Measurements from ENCODE around the gene ETV6. TPM values are rescaled to one million over a fixed set of nuclear protein-coding genes. Genes with fewer than 3 reads are reported as not detected.
"Not testable (repeated sequence)": the region's sequence is repeated elsewhere in the genome, so short reads cannot be mapped to it uniquely, and the experiment has no call there.

The ETV6 gene
- total RNA-seq = 7.3 and 9.0 TPM in 2 replicates

DNA sequence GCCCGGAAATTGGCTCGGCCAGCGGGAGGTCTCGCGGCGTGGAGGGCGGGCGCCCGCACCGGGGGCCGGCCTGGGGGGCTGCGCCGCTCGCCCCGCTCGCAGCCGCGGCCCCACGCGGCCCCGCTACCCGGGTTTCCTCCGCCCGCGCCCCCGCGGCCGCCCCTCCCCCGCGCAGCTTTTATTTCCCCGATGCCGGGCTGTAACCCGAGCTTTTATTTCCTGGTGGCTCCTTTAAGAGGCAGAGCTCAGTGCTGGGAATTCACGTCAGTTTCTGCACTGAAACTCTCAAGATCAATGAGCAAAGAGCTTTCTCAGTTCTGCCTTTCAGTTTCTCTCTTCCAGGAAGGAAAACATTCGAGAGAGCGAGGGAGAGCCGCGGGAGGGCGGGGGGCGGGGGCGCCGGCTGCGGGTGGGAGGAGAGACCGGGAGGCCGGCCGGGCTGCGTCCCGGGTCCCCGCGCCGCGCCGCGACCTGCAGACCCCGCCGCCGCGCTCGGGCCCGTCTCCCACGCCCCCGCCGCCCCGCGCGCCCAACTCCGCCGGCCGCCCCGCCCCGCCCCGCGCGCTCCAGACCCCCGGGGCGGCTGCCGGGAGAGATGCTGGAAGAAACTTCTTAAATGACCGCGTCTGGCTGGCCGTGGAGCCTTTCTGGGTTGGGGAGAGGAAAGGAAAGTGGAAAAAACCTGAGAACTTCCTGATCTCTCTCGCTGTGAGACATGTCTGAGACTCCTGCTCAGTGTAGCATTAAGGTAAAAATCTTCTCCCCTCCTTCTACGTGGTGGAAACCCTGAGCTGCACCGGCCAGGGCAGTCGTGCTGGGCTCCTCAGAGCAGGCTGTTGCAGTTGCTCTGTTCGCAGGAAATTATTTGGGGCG lies at the start of gene ETV6:
ETV6 (plus strand) TSS at position 262 of the 873 bp plus-strand sequence; CDS start at position 716, 454 bp downstream.
- peak; percentile 43 to 86 for DNase-seq (ENCODE audit: low read depth in 2 of 2)

DNA sequence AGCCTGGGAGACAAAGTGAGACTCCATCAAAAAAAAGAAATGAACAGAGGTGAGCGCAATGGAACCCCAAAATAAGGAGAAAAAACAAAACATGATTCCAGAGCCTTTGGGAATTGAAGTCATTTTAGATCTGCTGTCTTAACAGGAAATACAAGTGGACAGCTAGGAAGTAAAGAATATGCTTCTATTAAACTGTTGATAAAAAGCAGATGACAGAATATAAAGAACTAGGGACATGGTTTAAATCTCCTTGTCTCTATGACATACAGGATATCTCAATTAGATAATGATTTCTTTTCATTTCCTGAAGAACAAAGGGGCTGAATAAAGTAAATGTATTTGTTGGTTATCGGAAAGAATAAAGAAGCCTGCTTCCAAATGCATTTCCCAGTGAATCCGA lies 49.3 kb upstream of the ETV6 start:
- DNase-seq (ENCODE audit: low read depth in 2 of 2) = no peak

DNA sequence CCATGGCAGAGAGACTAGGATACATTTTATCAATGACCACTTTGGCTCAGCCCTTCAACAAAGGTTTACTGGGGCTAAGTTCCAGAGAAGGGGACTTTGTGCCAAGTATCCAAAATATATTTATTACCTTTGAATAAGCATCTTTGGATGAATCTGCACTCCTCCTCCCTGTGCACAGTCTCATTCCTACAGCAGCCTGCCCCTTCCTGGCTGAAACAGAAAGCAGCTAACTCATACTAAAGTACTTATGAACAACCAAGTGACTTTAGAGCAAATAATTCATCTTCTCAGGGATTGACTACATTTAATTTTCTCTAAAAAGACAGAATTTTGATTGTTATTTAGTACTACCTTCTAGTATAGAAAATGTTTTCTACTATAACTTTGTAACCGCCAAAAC lies 47.8 kb upstream of the ETV6 start:
- DNase-seq (ENCODE audit: low read depth in 2 of 2) = no peak

DNA sequence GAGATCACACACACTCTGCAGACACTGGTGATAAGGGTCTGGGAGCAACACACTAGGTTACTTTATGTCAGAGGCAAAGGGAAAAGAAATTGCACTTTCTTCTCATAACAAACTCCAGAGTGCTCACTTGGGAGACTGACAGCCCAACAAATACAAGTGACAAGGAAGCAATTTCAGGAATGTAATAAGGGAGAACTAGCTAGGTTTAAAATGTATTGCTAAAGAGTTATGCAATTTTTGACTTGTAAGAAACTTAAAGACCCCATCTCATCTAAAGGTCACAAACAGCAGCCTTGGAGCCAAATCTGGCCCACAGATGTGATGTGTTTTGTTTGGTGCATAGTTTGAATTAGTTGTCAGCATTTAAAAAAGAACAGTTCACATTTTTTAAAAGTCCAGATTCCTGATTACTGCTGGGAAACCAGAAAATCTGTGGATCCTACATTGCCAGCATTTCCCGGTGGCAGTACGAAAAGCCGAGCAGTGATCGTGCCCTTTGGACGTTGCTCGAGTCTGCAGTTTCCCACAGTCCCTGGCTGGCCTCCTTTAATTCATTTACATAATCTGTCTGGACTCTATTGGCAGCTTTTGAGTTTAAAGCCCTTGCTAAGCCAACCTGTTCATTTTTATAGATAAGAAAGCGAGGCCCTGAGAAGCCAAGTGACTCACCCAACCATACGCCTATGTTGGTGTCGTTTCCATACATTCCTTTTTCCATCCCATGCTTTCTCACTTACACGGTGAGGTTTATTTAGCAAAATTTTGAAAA lies 42.0 kb upstream of the ETV6 start:
- no peak for DNase-seq (ENCODE audit: low read depth in 2 of 2)

DNA sequence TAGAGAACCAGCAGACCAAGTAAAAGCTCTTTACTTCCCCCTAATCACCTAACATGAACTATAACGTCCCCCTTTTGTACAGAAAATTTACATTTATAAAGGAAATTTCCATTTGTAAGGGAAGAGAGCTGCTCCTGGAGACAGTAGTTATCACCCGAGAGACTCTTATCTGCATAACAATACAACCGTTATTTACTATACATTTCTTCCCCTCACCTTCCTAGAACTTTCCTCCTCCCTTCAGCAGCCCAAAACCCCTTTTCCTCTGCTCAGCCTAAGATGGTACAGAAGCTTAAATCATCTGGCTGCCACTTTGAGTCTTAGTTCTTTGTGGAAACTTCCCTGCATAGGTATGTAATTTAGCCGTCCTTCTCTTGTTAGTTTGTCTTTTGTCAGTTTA lies 40.4 kb upstream of the ETV6 start:
- no peak for DNase-seq (ENCODE audit: low read depth in 2 of 2)

DNA sequence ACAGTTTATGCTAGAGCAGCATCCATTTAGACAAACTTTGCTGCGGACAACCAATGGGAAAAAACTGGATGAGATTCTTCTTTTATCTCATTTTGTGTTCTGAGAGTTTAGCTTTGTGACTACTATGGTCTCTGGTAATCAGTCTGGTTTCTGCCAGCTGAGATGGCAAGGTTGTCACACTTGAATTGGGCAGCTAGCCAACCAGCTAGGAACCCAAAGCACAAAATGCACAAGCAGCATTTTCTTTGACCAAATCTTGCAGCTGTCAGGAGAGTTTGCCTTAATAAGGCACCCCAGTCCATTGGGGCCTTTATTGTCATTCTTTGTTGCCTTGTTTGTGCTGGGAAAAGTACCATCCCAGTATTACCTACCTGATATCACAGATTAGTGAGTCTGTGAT lies 34.0 kb upstream of the ETV6 start:
- no peak for DNase-seq (ENCODE audit: low read depth in 2 of 2)

DNA sequence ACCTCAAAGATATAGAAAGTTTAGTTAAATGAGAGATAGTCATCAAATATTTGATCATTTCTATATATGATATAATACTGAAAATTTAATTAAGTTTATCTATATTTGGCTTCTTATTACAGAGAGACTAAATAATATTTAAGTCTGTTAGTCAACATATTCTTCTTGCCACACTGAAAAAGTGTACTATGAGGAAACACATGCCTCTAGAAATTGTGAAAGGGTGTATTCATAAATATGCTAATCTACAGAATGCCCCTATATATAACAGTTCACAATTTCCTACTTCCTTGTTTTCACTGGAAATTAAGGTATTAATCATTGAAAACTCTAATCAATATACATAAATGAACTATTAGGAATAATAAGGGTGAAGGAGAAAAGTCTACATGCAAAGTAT lies 31.4 kb upstream of the ETV6 start:
- DNase-seq (ENCODE audit: low read depth in 2 of 2) = no peak

DNA sequence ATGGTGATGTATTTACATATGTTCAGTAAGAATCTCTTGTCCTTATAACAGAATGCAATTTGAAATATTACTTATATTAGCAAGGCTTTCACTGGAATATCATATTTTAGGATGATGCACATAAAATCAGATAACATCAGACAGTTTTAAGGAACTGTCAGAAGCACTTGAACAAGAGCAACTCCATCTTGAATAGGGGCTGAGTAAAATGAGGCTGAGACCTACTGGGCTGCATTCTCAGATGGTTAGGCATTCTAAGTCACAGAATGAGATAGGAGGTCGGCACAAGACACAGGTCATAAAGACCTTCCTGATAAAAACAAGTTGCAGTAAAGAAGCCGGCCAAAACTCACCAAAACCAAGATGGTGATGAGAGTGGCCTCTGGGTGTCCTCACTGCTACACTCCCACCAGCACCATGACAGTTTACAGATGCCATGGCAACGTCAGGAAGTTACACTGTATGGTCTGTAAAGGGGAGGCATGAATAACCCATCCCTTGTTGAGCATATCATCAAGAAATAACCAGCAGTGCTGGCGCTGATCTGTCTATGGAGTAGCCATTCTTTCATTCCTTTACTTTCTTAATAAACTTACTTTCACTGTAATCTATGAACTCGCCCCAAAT lies 27.6 kb upstream of the ETV6 start:
- DNase-seq (ENCODE audit: low read depth in 2 of 2) = peak; percentile 60 to 66

DNA sequence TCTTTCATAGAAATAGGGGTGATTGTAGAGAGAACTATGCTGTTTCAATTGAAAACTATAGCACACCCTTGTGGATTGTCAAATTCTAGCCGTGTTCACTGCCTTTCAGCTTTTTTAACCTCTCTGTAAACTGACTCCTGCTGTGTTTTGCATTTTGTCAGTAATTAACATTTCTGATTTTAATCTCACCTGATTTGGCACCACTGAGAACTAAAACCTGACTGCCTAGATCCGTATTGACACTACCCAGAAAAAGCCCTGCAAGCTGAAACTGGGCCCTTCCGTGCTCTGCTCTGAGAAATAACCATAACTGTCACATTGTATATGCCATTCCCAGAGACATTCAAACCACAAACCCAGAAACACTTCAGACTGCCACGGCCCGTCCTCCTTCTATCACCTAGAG lies 26.6 kb upstream of the ETV6 start:
- no peak for DNase-seq (ENCODE audit: low read depth in 2 of 2)

DNA sequence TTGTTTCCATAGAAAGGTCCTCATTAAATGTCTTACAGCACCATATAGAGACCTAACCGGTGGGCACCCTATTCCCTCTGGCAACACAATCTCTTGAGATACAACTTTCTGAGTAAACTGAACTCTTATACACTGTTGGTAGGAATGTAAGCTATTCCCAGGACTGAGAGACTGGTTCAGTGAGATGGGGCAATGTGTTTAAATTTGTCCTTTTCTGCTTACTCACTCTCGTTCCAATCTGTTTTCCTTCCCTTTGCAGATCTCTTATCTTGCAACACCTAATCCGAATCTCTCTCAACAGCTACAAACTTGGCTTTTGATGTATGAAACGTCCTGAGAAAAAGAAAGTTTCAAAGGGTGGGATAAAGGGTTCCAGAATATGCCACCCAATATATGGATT lies 26.1 kb upstream of the ETV6 start:
- DNase-seq (ENCODE audit: low read depth in 2 of 2) = no peak

DNA sequence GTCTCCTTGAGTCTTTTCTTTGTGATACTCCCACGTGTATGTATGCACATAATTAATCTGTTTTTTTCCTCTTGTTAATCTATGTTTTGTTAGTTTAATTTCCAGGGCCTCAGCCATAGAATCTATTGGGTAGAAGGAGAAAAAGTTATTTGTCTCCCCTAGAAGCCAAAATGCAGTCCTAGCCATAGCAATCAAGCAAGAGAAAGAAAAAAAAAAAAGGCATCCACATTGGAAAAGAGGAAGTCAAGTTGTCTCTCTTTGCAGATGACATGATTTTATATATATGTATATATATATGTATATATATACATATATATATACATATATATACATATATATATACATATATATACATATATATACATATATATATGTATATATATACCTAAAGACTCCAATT lies 25.4 kb upstream of the ETV6 start:
- no peak for DNase-seq (ENCODE audit: low read depth in 2 of 2)

DNA sequence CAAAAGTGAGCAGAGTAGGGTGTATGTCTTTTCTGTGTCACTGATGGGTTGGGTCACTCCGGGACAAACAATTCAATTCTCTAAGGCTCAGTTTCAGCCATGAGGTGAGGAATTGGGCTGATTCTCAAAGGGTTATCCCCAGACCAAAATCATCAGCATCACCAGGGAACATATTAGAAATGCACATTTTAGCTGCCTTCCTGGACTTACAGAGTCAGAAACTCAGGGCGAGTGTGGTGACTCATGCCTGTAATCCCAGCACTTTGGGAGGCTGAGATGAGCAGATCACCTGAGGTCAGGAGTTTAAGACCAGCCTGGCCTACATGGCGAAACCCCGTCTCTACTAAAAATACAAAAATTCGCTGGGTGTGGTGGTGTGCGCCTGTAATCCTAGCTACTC lies 21.8 kb upstream of the ETV6 start:
- DNase-seq (ENCODE audit: low read depth in 2 of 2) = not testable (repeated sequence)

DNA sequence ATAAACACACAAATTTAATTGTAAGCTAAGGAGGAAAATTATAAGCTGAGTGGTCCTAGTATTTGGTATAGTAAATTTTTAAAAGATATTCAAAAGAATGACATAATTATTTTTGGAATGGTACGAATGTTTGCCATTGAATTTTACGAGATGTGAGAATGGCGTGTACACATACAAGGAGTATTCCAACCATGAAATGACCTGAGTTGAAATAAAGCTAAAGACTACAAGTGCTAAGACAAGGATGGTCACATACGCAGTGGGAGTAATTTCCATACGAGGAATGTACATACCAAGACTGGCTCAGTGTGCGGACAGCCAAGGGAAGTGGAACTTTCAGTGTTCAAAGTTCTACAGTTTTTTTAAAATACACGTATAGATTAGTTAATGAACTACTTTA lies 21.1 kb upstream of the ETV6 start:
- DNase-seq (ENCODE audit: low read depth in 2 of 2) = no peak

DNA sequence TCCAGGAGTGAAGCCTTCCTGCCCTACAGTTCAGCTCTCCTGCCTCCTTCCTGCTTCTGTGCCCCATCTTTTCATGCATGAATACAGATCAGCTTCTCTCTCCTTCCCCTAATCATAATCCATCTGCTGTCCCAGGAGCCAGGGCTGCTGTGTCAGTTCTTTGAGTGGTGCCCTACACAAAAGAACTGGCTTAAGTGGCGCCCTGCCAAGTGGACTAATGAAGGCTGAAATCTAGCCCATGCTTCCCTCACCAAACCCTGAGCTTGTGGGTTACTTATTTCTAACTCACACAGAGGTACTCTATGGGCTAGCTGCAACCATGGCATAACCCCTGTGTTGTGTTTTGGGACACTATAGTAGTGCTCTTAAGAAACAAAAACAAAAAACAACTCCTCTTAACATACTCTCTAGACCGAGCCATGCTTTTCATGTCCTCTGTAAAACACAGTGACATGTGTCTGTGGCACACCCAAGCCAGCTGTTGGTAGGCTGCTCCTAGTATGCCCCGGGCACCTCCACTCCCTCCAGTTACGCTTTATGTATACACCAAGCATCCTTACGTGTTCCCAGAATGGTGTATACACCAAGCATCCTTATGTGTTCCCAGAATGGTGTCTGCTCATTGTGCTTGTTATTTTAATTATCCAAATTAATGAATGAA lies 19.3 kb upstream of the ETV6 start:
- no peak for DNase-seq (ENCODE audit: low read depth in 2 of 2)

DNA sequence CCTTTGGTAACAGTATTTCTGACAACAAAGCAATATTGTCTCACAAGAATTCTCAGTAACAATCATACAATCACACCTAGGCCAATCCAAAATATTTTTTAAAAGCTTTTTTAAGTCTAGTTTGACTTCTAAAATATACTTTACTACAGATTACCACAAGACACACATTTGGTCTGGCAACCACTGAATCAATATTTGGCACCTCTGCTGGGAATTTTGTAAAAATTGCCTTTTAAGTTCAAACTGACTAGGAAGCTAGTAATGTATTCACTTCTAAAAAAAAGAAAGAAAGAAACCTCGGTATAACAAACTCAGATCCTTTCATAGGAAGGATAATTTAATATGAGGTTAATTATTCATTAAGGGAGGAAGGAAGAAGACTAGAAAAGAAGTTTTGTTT lies 18.2 kb upstream of the ETV6 start:
- DNase-seq (ENCODE audit: low read depth in 2 of 2) = no peak

DNA sequence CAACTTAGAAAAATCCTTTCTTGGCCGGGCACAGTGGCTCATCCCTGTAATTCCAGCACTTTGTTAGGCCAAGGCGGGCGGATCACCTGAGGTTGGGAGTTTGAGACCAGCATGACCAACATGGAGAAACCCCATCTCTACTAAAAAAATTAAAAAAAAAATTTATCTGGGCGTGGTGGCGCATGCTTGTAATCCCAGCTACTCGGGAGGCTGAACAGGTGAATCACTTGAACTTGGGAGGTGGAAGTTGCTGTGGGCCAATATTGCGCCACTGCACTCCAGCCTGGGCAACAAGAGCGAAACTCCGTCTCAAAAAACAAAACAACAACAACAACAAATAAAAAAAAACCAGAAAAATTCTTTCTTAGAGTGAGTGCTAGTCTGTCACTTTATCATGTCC lies 17.6 kb upstream of the ETV6 start:
- not testable (repeated sequence) for DNase-seq (ENCODE audit: low read depth in 2 of 2)

DNA sequence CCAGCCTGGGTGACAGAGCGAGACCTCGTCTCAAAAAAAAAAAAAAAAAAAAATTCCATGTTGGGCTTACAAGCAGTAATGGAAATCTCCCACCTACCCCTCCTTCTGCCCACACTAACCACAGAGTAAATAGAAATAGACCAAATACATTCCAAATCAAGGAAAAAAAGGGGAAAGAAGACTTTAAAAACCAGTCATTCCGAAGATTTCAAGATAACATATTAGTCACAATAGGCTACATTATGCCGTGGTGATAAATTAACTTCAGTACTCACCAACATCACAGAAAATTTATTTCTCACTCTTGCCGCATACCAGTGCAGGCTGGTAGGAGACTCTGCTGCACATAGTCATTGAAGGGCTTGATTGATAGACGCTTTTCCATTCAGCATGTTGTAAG lies 15.5 kb upstream of the ETV6 start:
- DNase-seq (ENCODE audit: low read depth in 2 of 2) = no peak

DNA sequence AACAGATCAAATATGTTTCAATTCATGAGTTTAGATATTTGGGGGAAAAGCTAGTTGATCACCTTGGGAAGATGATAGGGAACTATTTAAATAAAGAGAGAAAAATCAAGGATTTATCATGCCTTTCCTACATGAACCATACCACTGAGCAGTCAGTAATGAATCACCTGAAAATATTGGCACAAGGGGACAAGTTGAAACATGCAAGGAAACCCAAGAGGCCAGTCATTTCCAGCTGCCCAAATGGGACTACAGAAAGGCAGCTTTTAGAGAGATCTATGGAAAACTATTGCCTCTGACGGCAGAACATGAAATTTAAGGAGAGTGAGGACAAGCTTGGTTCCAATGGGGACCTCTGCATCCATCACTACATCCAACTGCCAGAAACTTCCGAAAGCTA lies 14.1 kb upstream of the ETV6 start:
- no peak for DNase-seq (ENCODE audit: low read depth in 2 of 2)

DNA sequence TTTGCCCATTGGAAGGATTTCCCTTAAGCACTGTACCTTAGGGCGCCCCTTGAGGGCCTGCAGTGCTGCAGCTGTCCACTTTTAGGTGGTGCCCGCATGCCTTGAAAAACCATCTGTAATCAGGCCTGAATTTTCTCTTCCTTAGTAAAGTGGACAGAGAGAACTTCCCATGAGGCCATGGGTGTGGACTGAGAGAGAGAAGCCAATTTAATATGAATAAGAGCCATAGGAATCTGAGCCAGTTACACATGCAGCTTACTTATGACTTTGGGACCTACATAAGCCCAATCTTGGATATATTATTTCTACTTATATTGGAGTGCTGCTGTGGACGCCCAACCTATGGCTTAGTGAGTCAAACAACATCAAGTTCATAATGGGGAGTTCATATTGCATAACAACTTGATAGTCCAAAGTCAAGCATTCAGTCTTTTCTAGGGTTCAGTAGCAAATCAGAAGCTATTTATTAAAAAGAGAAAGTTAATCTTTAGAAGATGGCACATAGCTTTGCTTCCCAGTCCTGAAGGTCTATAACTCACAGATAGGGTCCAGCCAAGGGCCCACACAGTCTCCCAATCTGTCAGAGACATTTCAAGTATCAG lies 11.1 kb upstream of the ETV6 start:
- no peak for DNase-seq (ENCODE audit: low read depth in 2 of 2)

DNA sequence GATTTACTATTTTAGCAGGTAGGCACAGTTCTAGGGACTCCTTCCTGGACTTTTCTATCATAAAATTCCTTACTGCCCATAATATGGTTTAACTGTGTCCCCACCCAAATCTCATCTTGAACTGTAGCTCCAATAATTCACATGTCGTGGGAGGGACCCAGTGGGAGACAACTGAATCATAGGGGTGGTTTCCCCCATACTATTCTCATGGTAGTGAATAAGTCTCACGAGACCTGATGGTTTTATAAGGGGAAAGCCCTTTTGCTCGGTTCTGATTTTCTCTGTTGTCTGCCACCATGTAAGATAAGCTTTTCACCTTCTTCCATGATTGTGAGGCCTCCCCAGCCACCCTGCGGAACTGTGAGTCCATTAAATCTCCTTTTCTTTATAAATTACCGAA lies 10.0 kb upstream of the ETV6 start:
- no peak for DNase-seq (ENCODE audit: low read depth in 2 of 2)

DNA sequence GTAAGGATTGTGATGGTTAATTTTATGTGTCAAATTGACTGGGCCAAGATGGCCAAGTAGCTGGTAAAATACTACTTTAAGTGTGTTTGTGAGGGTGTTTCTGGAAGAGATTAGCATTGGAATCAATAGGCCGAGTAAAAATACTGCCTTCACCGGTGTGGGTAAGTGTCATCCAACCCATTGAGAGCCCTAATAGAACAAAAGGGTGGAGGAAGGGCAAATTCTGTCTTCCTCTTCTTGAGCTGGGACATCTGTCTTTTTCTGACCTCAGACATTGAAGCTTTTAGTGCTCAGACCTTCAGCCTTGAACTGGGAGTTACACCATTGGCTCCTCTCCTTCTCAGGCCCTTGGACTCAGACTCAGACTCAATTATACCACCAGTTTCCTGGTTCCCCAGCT lies 8.0 kb upstream of the ETV6 start:
- DNase-seq (ENCODE audit: low read depth in 2 of 2) = no peak

DNA sequence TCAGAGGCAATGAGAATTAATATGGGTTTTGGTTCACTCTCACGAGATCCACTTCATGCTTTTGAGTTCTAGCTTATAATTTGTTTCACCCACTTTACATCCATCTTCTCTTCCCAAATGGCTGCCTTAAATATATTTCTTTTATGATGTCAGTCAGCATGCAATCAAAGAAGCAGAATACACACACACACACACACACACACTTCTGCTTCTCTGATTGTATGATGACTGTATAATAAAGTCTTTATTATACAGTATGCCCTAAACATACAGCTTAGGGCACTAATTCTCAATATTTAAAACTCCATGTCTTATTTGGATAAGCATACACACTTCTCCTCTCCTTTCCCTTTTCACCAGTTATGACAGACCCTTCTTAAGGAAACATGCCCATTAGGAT lies 6.7 kb upstream of the ETV6 start:
- DNase-seq (ENCODE audit: low read depth in 2 of 2) = no peak
